Measurements from ENCODE around the gene TTLL4. TPM values are rescaled to one million over a fixed set of nuclear protein-coding genes. Genes with fewer than 3 reads are reported as not detected.

TTLL4 gene
- total and polyA plus RNA-seq, 2 of the 8 experiments (the other 6 are each of a cell fraction or from before 2014, with no cell fraction given), result 71.1 to 105 TPM

DNA sequence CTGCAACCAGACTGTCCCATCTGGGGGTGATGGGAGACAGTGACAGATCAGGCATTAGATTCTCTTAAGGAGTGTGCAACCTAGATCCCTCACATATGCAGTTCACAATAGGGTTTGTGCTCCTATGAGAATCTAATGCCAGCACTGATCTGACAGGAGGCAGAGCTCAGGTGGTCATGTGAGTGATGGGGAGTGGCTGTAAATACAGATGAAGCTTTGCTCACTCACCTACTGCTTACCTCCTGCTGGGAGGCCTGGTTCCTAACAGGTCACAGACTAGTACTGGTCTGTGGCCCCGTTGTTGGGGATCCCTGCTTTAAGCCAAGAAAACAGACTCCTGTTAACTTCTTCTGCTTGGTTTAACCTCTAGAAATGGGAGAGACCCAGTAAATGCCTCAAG is 74.5 kb downstream of the TTLL4 start (continued):
- TF ChIP-seq, protein P1, sequence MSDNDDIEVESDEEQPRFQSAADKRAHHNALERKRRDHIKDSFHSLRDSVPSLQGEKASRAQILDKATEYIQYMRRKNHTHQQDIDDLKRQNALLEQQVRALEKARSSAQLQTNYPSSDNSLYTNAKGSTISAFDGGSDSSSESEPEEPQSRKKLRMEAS (IDR thresholded peaks at IDR 0.05), result no peak
- TF ChIP-seq CHD1 (IDR thresholded peaks at IDR 0.05; ENCODE audit: low read depth, low read length), result no peak

All from H1 (cell line).